Neuronal stem cell (in vitro differentiated cells): ENCODE results near the gene GMDS.

Experiments used
- DNase-seq: peaks from one replicate; pipeline ENCODE4 v3.0.0-alpha.2; 2013; ENCODE audit warnings: low spot score
- H2AFZ ChIP-seq: one replicate; pipeline ENCODE4 v1.6.1; 2013; ENCODE audit warnings: mild to moderate bottlenecking, low read length, inconsistent platforms
- H2AK5ac ChIP-seq: 2 replicates; pipeline ENCODE4 v1.6.1; 2013; ENCODE audit warnings: low read depth, mild to moderate bottlenecking, inconsistent platforms, low read length, moderate library complexity, mixed read lengths
- H2BK120ac ChIP-seq: 2 replicates; pipeline ENCODE4 v1.6.1; 2013; ENCODE audit warnings: low read depth, mild to moderate bottlenecking, inconsistent platforms, low read length, moderate library complexity, mixed read lengths
- H2BK12ac ChIP-seq: one replicate; pipeline ENCODE4 v1.6.1; 2013; ENCODE audit warnings: low read length, inconsistent platforms
- H2BK15ac ChIP-seq: 2 replicates; pipeline ENCODE4 v1.6.1; 2013; ENCODE audit warnings: mild to moderate bottlenecking, low read length, inconsistent platforms, mixed read lengths
- H2BK5ac ChIP-seq: one replicate; pipeline ENCODE4 v1.6.1; 2013; ENCODE audit warnings: inconsistent platforms, mild to moderate bottlenecking, low read length, moderate library complexity
- H3K14ac ChIP-seq: one replicate; pipeline ENCODE4 v1.6.1; 2013; ENCODE audit warnings: low read length, inconsistent platforms
- H3K18ac ChIP-seq: 2 replicates; pipeline ENCODE4 v1.6.1; 2013; ENCODE audit warnings: low read length, inconsistent platforms
- H3K23ac ChIP-seq: 2 replicates; pipeline ENCODE4 v1.6.1; 2013; ENCODE audit warnings: low read depth, mild to moderate bottlenecking, mixed read lengths, low read length, inconsistent platforms; ENCODE audit not compliant: poor library complexity
- H3K27ac ChIP-seq: replicated peaks from 3 replicates; pipeline ENCODE4 v1.5.1; 2013; ENCODE audit warnings: low read length, inconsistent platforms
- H3K27me3 ChIP-seq, 3 experiments: 2 replicates each; pipeline ENCODE4 v1.6.1; 2013; ENCODE audit warnings: low read length in 3 of 3, mild to moderate bottlenecking in 2 of 3, inconsistent platforms in 1 of 3, low read depth in 1 of 3, mixed read lengths in 1 of 3, moderate library complexity in 1 of 3; ENCODE audit not compliant: control insufficient read depth in 3 of 3, insufficient read depth in 3 of 3
- H3K36me3 ChIP-seq, 2 donors: replicated peaks in 1 of 2; 2 replicates each; pipeline ENCODE4 v1.6.1; 2013; ENCODE audit warnings: low read length in 2 of 2; ENCODE audit not compliant: control insufficient read depth in 2 of 2, insufficient read depth in 2 of 2
- H3K4ac ChIP-seq: 2 replicates; pipeline ENCODE4 v1.6.1; 2013; ENCODE audit warnings: inconsistent platforms, mild to moderate bottlenecking, low read length, moderate library complexity
- H3K4me1 ChIP-seq, 2 donors: 1 replicate in 1 of 2; 2 replicates in 1 of 2; pipeline ENCODE4 v1.6.1; 2013; ENCODE audit warnings: low read length in 2 of 2, low read depth in 1 of 2; ENCODE audit not compliant: control insufficient read depth in 2 of 2, insufficient read depth in 1 of 2
- H3K4me2 ChIP-seq: one replicate; pipeline ENCODE4 v1.6.1; 2013; ENCODE audit warnings: mild to moderate bottlenecking, low read length, inconsistent platforms; ENCODE audit not compliant: insufficient read depth, poor library complexity, severe bottlenecking
- H3K4me3 ChIP-seq, 2 donors: 2 replicates each; pipeline ENCODE4 v1.5.1; 2013; ENCODE audit warnings: low read length in 2 of 2, mild to moderate bottlenecking in 2 of 2, inconsistent platforms in 1 of 2, moderate library complexity in 1 of 2
- H3K79me1 ChIP-seq: one replicate; pipeline ENCODE4 v1.6.1; 2013; ENCODE audit warnings: low read depth, mild to moderate bottlenecking, inconsistent platforms, low read length, moderate library complexity
- H3K9ac ChIP-seq: one replicate; pipeline ENCODE4 v1.6.1; 2013; ENCODE audit warnings: mild to moderate bottlenecking, low read depth, low read length, inconsistent platforms; ENCODE audit not compliant: poor library complexity
- H3K9me3 ChIP-seq, 2 donors: replicated peaks in 1 of 2; 2 replicates each; pipeline versions ENCODE3 to v1.6.1; 2013; ENCODE audit warnings: low read length in 2 of 2, mild to moderate bottlenecking in 2 of 2, inconsistent platforms in 1 of 2, low read depth in 1 of 2, mixed read lengths in 1 of 2, moderate library complexity in 1 of 2; ENCODE audit not compliant: control insufficient read depth in 2 of 2, insufficient read depth in 1 of 2
- H4K8ac ChIP-seq: one replicate; pipeline ENCODE4 v1.6.1; 2013; ENCODE audit warnings: low read depth, mild to moderate bottlenecking, inconsistent platforms, low read length, moderate library complexity
- H4K91ac ChIP-seq: one replicate; pipeline ENCODE4 v1.6.1; 2013; ENCODE audit warnings: low read length, low read depth, mild to moderate bottlenecking, inconsistent platforms; ENCODE audit not compliant: poor library complexity
- WGBS, 2 donors: extraction: QIAGEN DNeasy Blood & Tissue Kit; methylation state at CpG; one replicate each; pipeline ENCODE4 v1.1.7; 2013; ENCODE audit warnings: missing lambda C conversion rate in 2 of 2, mixed read lengths in 1 of 2; ENCODE audit not compliant: insufficient read length in 2 of 2, insufficient replicate concordance in 1 of 2; ENCODE audit errors: extremely low coverage in 2 of 2; 5-methylcytosine and 5-hydroxymethylcytosine counted together

GMDS gene

DNA sequence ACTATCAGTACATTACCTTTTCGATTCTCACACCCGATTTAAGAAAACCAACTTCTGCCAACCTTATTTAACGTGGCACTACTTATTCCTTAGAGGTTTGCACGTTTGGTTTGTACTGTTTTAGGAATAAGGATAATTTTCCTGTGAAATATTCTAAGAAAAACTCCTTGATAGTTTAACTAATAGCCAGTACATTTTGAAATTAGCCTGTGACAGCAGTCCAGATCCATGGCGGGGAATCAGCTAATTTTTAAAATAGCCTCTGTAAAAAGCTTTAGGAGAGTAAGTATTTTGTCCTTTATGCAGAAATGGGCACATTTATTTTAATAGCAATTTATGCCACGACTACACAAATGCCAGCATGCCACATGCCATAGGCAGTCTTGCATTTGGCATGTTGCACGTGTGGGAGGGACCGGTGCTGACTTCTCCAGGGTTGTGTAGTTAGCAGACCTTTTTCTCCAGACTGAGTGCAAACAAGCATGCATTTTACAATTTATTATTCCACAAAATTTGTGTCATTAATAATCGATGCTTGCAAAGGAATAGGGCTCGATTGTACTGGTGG, 629.5 kb downstream of the GMDS start:
- WGBS, 2 donors, result no CpG with 5 or more reads among the region's 10 CpGs

DNA sequence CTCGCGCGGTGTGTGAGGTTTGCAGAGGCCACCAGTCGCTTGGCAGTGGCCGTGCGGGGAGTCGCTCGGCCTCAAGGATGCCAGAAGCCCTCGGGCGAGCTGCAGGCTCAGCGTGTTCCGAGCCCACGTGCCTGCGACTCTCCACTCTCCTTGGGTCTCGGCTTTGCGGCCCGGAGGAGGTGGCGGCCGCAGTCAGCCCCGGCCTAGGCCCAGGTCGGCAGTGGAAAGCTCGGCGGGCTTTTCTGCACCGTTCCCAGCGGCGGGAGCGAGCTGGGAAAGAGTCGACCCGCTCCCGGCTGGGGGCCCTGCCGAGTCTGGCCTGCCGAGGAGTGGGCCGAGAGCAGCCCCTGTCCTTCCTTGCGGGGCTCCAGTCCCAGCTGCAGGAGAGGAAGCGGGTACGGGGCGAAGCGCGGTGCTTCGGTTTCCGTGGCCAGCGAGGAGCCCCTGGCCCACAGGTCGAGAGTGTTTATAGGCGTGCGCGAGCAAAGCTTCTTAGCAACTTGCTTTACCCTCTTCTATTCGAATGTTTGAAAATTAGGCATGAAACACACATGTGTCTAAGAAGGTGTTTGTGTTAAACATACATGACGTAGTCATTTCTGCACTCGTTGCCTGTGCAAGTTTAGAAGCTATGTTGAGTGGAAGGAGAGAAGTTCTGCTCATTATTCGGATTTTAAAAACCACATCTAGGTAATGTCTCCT, 630.1 kb downstream of the GMDS start:
- Histone ChIP-seq H3K18ac (peak overlapping the region; percentile 92), H3K27me3 (peaks cover 55 to 95% (median 85%) of the 10 kb centered on the region in 3 experiments), H2AFZ (peak overlapping the region; percentile 83), H3K9me3 (no peaks in the 10 kb centered on the region), H4K8ac (no peak overlapping the region), H2AK5ac (no peak overlapping the region), H4K91ac (no peak overlapping the region), H3K4me1 (peaks cover 3 to 4% of the 10 kb centered on the region in 2 donors), H3K36me3 (no peaks in the 10 kb centered on the region), H2BK15ac (no peak overlapping the region), H2BK12ac (no peak overlapping the region), H3K4me3 (peak overlapping the region; percentile 18 to 46), H3K4me2 (peak overlapping the region; percentile 73), H3K9ac (peak overlapping the region; percentile 82), H3K23ac (peak overlapping the region; percentile 25), H3K27ac (no peak overlapping the region), H2BK5ac (no peak overlapping the region), H3K14ac (no peak overlapping the region), H3K79me1 (peaks cover 5% of the 10 kb centered on the region), H2BK120ac (no peak overlapping the region), H3K4ac (no peak overlapping the region)
- WGBS, 2 donors, result no CpG with 5 or more reads among the region's 50 CpGs
- no peak for DNase-seq

More for the DNA sequence above, 629.5 kb downstream of the GMDS start:
- no peak overlapping the region for H4K91ac ChIP-seq
- H3K18ac ChIP-seq, result no peak overlapping the region
- H3K36me3 ChIP-seq, result no peaks in the 10 kb centered on the region
- peaks cover 2 to 3% of the 10 kb centered on the region in 2 donors for H3K4me1 ChIP-seq
- H3K9me3 ChIP-seq, result peaks cover 0 to 2% of the 10 kb centered on the region in 2 donors
- H2BK15ac ChIP-seq, result no peak overlapping the region
- H2AFZ ChIP-seq, result no peak overlapping the region
- H3K9ac ChIP-seq, result no peak overlapping the region
- H3K79me1 ChIP-seq, result peaks cover 2% of the 10 kb centered on the region
- H2BK5ac ChIP-seq, result no peak overlapping the region
- peaks cover 56 to 95% (median 92%) of the 10 kb centered on the region in 3 experiments for H3K27me3 ChIP-seq
- H2BK12ac ChIP-seq, result no peak overlapping the region
- H3K4me3 ChIP-seq, result no peak overlapping the region
- no peak overlapping the region for H3K27ac ChIP-seq
- no peak overlapping the region for H2AK5ac ChIP-seq
- H3K23ac ChIP-seq, result no peak overlapping the region
- no peak overlapping the region for H4K8ac ChIP-seq
- H2BK120ac ChIP-seq, result no peak overlapping the region
- no peak overlapping the region for H3K4ac ChIP-seq
- DNase-seq, result no peak
- H3K14ac ChIP-seq, result no peak overlapping the region
- no peak overlapping the region for H3K4me2 ChIP-seq

DNA sequence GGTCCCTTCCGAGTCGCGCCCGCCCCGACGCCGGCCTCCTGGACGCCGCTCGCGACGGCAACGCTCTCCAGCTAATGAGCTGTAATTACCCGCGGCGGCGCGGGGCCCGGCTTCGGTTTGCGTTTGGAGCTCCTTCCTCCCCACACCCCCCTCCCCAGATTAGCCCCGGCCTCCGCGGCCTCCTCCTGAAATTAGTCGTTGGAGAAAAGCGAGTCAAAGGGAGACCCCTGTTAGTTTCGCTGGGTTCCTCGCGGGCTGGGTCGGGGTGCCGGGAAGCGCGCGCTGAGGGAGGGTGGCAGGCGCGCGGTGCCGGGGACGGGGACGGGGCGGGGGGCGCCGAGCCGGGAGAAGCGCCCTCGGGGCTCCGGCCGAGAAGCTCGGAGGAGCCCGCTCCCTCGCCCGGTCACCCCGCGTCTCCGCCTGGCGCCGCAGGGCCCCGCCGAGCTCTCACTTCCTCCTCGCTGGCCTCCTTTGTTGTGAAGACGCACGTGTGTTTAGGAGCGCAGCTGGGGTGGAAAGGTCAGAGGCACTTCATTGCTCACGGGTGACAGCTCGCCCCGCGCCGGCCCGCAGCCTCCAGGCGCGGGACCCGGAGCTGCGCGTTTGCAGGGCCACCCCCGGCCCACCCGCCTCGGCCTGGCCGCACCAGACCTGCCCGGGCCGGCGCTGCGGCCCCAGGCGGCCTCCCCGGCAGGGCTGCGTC, 630.8 kb downstream of the GMDS start:
- no peak overlapping the region for H3K27ac ChIP-seq
- H3K4ac ChIP-seq, result no peak overlapping the region
- H2BK15ac ChIP-seq, result peak overlapping the region; percentile 49
- H3K27me3 ChIP-seq, result peaks cover 49 to 88% (median 78%) of the 10 kb centered on the region in 3 experiments
- H2BK12ac ChIP-seq, result no peak overlapping the region
- peak overlapping the region; percentile 13 for H2BK5ac ChIP-seq
- peaks cover 3 to 4% of the 10 kb centered on the region in 2 donors for H3K4me1 ChIP-seq
- H2AK5ac ChIP-seq, result peak overlapping the region; percentile 94
- peak overlapping the region; percentile 18 to 46 for H3K4me3 ChIP-seq
- no peak for DNase-seq
- peak overlapping the region; percentile 92 for H3K18ac ChIP-seq
- no peak overlapping the region for H4K8ac ChIP-seq
- no peak overlapping the region for H4K91ac ChIP-seq
- WGBS, 2 donors, result no CpG with 5 or more reads among the region's 85 CpGs
- H3K36me3 ChIP-seq, result no peaks in the 10 kb centered on the region
- H3K9ac ChIP-seq, result peak overlapping the region; percentile 82
- H2BK120ac ChIP-seq, result no peak overlapping the region
- peak overlapping the region; percentile 73 for H3K23ac ChIP-seq
- H3K14ac ChIP-seq, result no peak overlapping the region
- peaks cover 5% of the 10 kb centered on the region for H3K79me1 ChIP-seq
- no peaks in the 10 kb centered on the region for H3K9me3 ChIP-seq
- H2AFZ ChIP-seq, result peak overlapping the region; percentile 83
- peak overlapping the region; percentile 73 for H3K4me2 ChIP-seq
